Brain microvascular endothelial cell (primary cell): ENCODE measurements around the gene CAPN6.

Experiments used
- DNase-seq: peaks from one replicate; pipeline ENCODE4 v3.0.0-alpha.2; 2020
- H3K27ac ChIP-seq: fragments of 250-450 bp; sonication (Bioruptor Pico); 2 replicates; pipeline ENCODE4 v1.5.1; 2020; ENCODE audit warnings: mild to moderate bottlenecking, moderate library complexity
- H3K27me3 ChIP-seq: fragments of 250-450 bp; sonication (Bioruptor Pico); replicated peaks from 2 replicates; pipeline ENCODE4 v1.5.1; 2020; ENCODE audit warnings: mild to moderate bottlenecking
- H3K36me3 ChIP-seq: fragments of 250-450 bp; sonication (Bioruptor Pico); replicated peaks from 2 replicates; pipeline ENCODE4 v1.5.1; 2020; ENCODE audit warnings: mild to moderate bottlenecking
- H3K4me3 ChIP-seq: 2 replicates; pipeline ENCODE4 v1.5.1; 2011; ENCODE audit warnings: low read depth, mild to moderate bottlenecking, control low read depth, low read length, moderate library complexity
- CTCF ChIP-seq: IDR thresholded peaks from 2 replicates; pipeline ENCODE4 v1.5.1; 2011; ENCODE audit warnings: low read depth, mild to moderate bottlenecking, moderate library complexity, low read length, control low read depth, inconsistent platforms; ENCODE audit errors: missing control alignments
- in situ Hi-C: cut with HindIII; loops from 2 replicates; pipeline ENCODE4 v1.10.0; 2017; ENCODE audit warnings: low sequenced_read_pairs, low pct_ligation_motif_present

Gene CAPN6

DNA sequence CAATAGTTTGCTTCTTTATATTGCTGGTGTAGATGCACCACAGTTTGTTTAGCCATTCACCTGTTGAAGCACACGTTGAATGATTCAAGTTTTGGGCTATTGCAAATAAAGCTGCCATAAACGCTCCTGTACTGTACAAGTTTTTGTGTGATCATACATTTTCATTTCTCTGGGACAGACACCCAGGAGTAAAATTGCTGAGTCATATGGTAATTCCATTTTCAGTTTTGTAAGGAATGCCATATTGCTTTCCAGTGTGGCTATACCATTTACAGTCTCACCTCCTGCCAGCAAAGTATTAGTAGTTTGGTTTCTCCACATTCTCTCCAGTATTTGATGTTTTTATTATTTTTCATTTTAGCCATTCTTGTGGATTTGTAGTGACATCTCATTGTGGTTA, 32.0 kb upstream of the CAPN6 start:
- TF ChIP-seq CTCF: no peak
- H3K36me3 ChIP-seq: no peaks in the 10 kb centered on the region
- DNase-seq: no peak
- in situ Hi-C loops: no loop called here
- H3K4me3 ChIP-seq: no peak overlapping the region
- no peaks in the 10 kb centered on the region for H3K27me3 ChIP-seq
- H3K27ac ChIP-seq: no peak overlapping the region

DNA sequence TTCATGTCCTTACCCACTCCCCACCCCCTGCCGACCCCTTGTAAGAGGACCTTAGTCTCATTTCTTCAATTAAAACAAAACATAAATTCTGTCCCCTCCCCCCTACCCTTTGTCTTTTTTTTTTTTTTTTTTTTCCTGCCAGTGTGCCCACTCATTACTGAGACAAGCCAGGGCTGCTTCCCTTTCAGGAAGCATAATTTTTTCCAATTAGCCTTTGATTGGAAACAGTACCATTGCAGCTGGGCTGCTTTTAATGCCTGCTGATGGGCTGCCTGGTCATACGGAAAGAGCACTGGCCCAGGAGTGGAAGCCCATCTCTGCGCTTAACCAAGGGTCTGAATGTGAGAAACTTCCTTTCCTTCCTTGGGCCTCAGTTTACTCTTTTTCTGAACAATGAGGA, 18.6 kb upstream of the CAPN6 start:
- in situ Hi-C loops: no loop called here
- Histone ChIP-seq H3K27ac (no peak overlapping the region), H3K27me3 (no peaks in the 10 kb centered on the region), H3K4me3 (no peak overlapping the region), H3K36me3 (no peaks in the 10 kb centered on the region)
- no peak for DNase-seq
- no peak for TF ChIP-seq CTCF

DNA sequence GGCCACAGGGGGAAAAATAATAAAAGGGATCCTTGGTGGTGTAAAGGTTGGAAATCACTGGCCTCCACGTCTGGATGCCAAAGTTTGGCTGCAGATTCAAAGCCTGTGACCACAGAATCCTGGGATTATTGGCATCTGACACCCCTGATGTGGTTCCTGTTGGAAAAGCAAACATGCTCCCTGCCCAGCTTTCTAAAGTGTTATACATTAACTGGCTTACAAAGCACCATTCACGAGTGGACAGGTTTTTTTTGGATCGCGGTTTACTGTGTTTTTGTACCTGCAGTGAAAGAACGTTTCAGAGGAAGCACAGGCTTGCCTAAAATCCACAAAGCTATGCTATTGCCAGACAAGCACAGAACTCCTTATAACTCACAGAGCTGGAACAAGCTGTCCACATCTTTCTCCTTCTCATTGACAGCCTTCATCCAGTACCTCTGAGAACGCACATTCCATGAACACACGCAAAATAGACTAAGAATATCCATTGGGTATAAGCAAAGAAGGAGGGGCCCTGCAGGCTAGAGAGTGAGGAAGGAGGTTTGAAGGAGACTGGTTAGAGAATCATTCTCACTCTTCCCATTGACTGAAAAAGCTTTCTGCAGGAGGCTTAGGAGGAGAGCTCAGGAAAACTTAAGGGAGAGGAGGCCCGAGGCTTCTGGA, 14.5 kb upstream of the CAPN6 start:
- in situ Hi-C loops: no loop called here
- Histone ChIP-seq H3K36me3 (no peaks in the 10 kb centered on the region), H3K27ac (no peak overlapping the region), H3K4me3 (no peak overlapping the region), H3K27me3 (no peaks in the 10 kb centered on the region)
- DNase-seq: no peak
- no peak for TF ChIP-seq CTCF

DNA sequence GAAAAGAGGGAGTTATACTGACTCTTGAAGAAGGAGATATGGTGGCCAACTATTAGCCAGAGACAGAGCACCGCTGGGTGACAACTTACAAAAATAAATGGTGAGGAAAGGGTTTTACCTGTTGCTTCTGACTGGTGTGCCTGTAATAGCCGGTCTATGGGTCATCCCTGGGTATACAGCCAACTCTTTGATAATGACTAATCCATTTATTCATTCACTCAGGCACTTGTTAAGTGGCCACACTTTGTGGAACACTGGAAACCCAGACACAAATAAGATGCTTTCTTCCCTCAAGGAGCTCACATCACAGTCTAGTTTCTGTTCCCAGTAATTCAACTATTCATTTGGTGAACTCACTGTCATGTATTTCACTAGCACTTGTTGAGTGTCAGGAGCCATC, 13.2 kb upstream of the CAPN6 start:
- no peak overlapping the region for H3K27ac ChIP-seq
- no peak overlapping the region for H3K4me3 ChIP-seq
- in situ Hi-C loops: no loop called here
- no peaks in the 10 kb centered on the region for H3K36me3 ChIP-seq
- no peak for TF ChIP-seq CTCF
- DNase-seq: no peak
- H3K27me3 ChIP-seq: no peaks in the 10 kb centered on the region

GRCh38 chrX:111282991-111283390, 12.7 kb upstream of the CAPN6 start:
- H3K36me3 ChIP-seq: no peaks in the 10 kb centered on the region
- no peaks in the 10 kb centered on the region for H3K27me3 ChIP-seq
- no peak for TF ChIP-seq CTCF
- H3K4me3 ChIP-seq: no peak overlapping the region
- H3K27ac ChIP-seq: no peak overlapping the region
- in situ Hi-C loops: no loop called here
- no peak for DNase-seq

- Histone ChIP-seq H3K27ac (no peak overlapping the region), H3K4me3 (no peak overlapping the region), H3K27me3 (no peaks in the 10 kb centered on the region), H3K36me3 (no peaks in the 10 kb centered on the region)
- no peak for DNase-seq
- in situ Hi-C loops: no loop called here
- no peak for TF ChIP-seq CTCF
Observed at GRCh38 chrX:111282139-111282538, 11.9 kb upstream of the CAPN6 start.
